ENCODE results near the gene PDCD2.
"Not testable (repeated sequence)": the region's sequence is repeated elsewhere in the genome, so short reads cannot be mapped to it uniquely, and the experiment has no call there.

Gene PDCD2

GRCh38 chr6:170537329-170537728 lies 47.1 kb downstream of the PDCD2 start:
- DNase-seq, result no peak
- H3K9me3 ChIP-seq, result no peaks in the 10 kb centered on the region
- no peaks in the 10 kb centered on the region for H3K27me3 ChIP-seq
- H3K36me3 ChIP-seq, result peaks cover 86% of the 10 kb centered on the region
- TF ChIP-seq, protein P1, sequence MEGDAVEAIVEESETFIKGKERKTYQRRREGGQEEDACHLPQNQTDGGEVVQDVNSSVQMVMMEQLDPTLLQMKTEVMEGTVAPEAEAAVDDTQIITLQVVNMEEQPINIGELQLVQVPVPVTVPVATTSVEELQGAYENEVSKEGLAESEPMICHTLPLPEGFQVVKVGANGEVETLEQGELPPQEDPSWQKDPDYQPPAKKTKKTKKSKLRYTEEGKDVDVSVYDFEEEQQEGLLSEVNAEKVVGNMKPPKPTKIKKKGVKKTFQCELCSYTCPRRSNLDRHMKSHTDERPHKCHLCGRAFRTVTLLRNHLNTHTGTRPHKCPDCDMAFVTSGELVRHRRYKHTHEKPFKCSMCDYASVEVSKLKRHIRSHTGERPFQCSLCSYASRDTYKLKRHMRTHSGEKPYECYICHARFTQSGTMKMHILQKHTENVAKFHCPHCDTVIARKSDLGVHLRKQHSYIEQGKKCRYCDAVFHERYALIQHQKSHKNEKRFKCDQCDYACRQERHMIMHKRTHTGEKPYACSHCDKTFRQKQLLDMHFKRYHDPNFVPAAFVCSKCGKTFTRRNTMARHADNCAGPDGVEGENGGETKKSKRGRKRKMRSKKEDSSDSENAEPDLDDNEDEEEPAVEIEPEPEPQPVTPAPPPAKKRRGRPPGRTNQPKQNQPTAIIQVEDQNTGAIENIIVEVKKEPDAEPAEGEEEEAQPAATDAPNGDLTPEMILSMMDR (IDR thresholded peaks at IDR 0.05; ENCODE audit: low read depth, low read length), result no peak
- no peaks in the 10 kb centered on the region for H3K4me1 ChIP-seq
- H3K4me3 ChIP-seq (ENCODE audit: low read depth, low read length), result no peak overlapping the region

DNA sequence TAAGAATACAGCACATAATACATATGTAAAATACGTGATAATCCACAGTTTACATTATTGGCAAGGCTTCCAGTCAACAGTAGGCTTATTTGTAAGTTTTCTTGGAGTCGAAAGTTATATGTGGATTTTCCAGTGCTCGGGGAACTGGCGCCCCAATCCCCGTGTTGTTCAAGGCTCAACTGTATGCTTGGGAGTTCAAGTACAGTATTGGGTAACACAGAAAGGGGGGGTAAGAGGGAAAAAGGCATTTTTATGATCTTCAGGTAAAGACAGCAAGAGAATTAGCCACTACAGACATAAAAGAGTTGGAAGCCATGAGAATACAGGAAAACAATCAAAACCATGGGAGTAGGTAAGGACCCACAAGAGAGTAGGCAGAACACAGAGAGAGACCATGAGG lies 47.8 kb downstream of the PDCD2 start:
- DNase-seq, result no peak
- Histone ChIP-seq H3K4me3 (ENCODE audit: low read depth, low read length) (no peak overlapping the region), H3K9me3 (no peaks in the 10 kb centered on the region), H3K36me3 (peaks cover 85% of the 10 kb centered on the region), H3K4me1 (no peaks in the 10 kb centered on the region), H3K27me3 (no peaks in the 10 kb centered on the region)
- TF ChIP-seq, protein P1 (IDR thresholded peaks at IDR 0.05; ENCODE audit: low read depth, low read length), result no peak

DNA sequence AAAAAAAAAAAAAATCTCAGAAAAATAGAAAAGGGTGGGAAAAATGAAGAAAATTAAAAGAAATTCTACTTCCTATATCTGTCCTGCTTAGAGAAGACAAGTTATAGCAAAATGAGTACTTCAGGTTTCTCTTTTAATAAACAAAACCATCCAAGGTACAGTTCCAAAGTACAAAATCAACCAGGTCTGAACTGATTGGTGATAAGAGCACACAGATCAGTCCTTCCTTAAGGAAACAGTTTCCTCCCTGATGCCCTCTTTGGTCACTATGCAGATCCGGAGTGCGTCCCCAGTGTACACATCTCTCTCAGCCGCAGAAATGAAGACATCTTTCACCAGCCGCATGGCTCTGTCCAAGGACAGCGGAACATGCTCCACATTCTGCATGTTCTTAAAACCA lies 49.4 kb downstream of the PDCD2 start:
- DNase-seq, result no peak
- H3K27me3 ChIP-seq, result no peaks in the 10 kb centered on the region
- H3K9me3 ChIP-seq, result no peaks in the 10 kb centered on the region
- H3K4me3 ChIP-seq (ENCODE audit: low read depth, low read length), result no peak overlapping the region
- H3K4me1 ChIP-seq, result no peaks in the 10 kb centered on the region
- TF ChIP-seq, protein P1 (IDR thresholded peaks at IDR 0.05; ENCODE audit: low read depth, low read length), result no peak
- peaks cover 72% of the 10 kb centered on the region for H3K36me3 ChIP-seq

DNA sequence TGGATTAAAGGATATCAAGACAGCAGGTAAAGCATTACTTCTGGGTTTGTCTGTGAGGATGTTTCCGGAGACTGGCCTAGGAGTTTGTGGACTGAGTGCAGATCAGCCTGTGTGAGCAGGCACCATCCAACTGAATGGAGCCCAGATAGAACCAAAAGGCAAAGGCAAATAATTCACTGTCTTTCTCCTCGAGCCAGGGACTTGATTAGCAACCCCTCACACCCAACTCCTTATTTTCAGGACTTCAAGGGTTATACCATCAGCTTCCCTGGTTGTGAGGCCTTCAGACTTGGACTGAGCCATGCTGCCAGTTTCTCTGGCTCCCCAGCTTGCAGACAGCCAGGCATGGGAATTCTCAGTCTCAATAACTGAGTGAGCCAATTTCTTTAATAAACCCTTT lies 50.6 kb downstream of the PDCD2 start:
- H3K36me3 ChIP-seq, result peaks cover 60% of the 10 kb centered on the region
- H3K4me3 ChIP-seq (ENCODE audit: low read depth, low read length), result no peak overlapping the region
- TF ChIP-seq, protein P1 (IDR thresholded peaks at IDR 0.05; ENCODE audit: low read depth, low read length), result no peak
- no peak for DNase-seq
- no peaks in the 10 kb centered on the region for H3K4me1 ChIP-seq
- H3K27me3 ChIP-seq, result no peaks in the 10 kb centered on the region
- H3K9me3 ChIP-seq, result no peaks in the 10 kb centered on the region

GRCh38 chr6:170532867-170533488 lies 51.5 kb downstream of the PDCD2 start:
- H3K4me1 ChIP-seq, result no peaks in the 10 kb centered on the region
- TF ChIP-seq, protein P1 (IDR thresholded peaks at IDR 0.05; ENCODE audit: low read depth, low read length), result no peak
- no peak overlapping the region for H3K4me3 ChIP-seq (ENCODE audit: low read depth, low read length)
- H3K27me3 ChIP-seq, result 0 out of 2 replicates have a peak, but pooled peaks cover 2% of the 10 kb centered on the region
- H3K9me3 ChIP-seq, result no peaks in the 10 kb centered on the region; the same call in 1 of the 2 replicates
- H3K36me3 ChIP-seq, result peaks cover 51% of the 10 kb centered on the region
- DNase-seq, result no peak

GRCh38 chr6:170529839-170530469 lies 54.5 kb downstream of the PDCD2 start:
- Histone ChIP-seq H3K4me3 (ENCODE audit: low read depth, low read length) (no peak overlapping the region), H3K27me3 (0 out of 2 replicates have a peak, but pooled peaks cover 2% of the 10 kb centered on the region), H3K36me3 (peaks cover 21% of the 10 kb centered on the region), H3K9me3 (no peaks in the 10 kb centered on the region; the same call in 1 of the 2 replicates), H3K4me1 (peaks cover 4% of the 10 kb centered on the region)
- TF ChIP-seq, protein P1 (IDR thresholded peaks at IDR 0.05; ENCODE audit: low read depth, low read length), result peak; percentile 97
- DNase-seq, result peak; percentile 73

DNA sequence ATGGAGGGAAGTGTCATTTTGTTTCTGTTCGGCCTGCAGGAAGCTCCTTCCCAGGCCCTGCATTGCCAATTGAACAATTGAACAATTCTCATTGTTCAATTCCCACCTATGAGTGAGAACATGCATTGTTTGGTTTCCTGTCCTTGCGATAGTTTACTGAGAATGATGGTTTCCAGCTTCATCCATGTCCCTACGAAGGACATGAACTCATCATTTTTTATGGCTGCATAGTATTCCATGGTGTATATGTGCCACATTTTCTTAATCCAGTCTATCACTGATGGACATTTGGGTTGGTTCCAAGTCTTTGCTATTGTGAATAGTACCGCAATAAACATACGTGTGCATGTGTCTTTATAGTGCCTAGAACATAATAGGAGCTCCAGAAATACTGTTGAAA lies 56.4 kb downstream of the PDCD2 start:
- not testable (repeated sequence) for H3K27me3 ChIP-seq

More for the DNA sequence above, 56.4 kb downstream of the PDCD2 start:
- DNase-seq; H3K36me3 ChIP-seq; H3K4me1 ChIP-seq; H3K4me3 ChIP-seq (ENCODE audit: low read depth, low read length); H3K9me3 ChIP-seq: not testable (repeated sequence)
